NCI-H82 treated with DMSO at 0.1 percent for 48 hours (cell line): ENCODE data around the gene TRIO.
"Not testable (repeated sequence)": the region's sequence is repeated elsewhere in the genome, so short reads cannot be mapped to it uniquely, and the experiment has no call there.

Experiments used
- DNase-seq: peaks from one replicate; lab custom pipeline; 2025; ENCODE audit not compliant: unreplicated experiment; lab: John Stamatoyannopoulos, UW

Gene TRIO

GRCh38 chr5:14523243-14524034, 380.3 kb downstream of the TRIO start:
- DNase-seq = no peak

GRCh38 chr5:14525397-14525796, 382.3 kb downstream of the TRIO start:
- DNase-seq = no peak

- no peak for DNase-seq
Observed at GRCh38 chr5:14526493-14526892, 383.4 kb downstream of the TRIO start.

- no peak for DNase-seq
Observed at GRCh38 chr5:14528115-14528514, 385.0 kb downstream of the TRIO start.

- DNase-seq = no peak
Observed at GRCh38 chr5:14528926-14529325, 385.8 kb downstream of the TRIO start.

- DNase-seq = no peak
Observed at GRCh38 chr5:14531668-14532067, 388.5 kb downstream of the TRIO start.

GRCh38 chr5:14532180-14532579, 389.0 kb downstream of the TRIO start:
- no peak for DNase-seq

GRCh38 chr5:14534773-14535172, 391.6 kb downstream of the TRIO start:
- no peak for DNase-seq

GRCh38 chr5:14545308-14545707, 402.2 kb downstream of the TRIO start:
- no peak for DNase-seq

- DNase-seq = no peak
Observed at GRCh38 chr5:14545862-14546261, 402.7 kb downstream of the TRIO start.

- no peak for DNase-seq
Observed at GRCh38 chr5:14547666-14548065, 404.5 kb downstream of the TRIO start.

- DNase-seq = no peak
Observed at GRCh38 chr5:14551211-14551610, 408.1 kb downstream of the TRIO start.

GRCh38 chr5:14552017-14552416, 408.9 kb downstream of the TRIO start:
- no peak for DNase-seq

GRCh38 chr5:14554288-14554687, 411.1 kb downstream of the TRIO start:
- not testable (repeated sequence) for DNase-seq

- DNase-seq = no peak
Observed at GRCh38 chr5:14556015-14556414, 412.9 kb downstream of the TRIO start.

- DNase-seq = peak; percentile 44
Observed at GRCh38 chr5:14557203-14557770, 414.1 kb downstream of the TRIO start.

- DNase-seq = no peak
Observed at GRCh38 chr5:14557791-14558415, 414.8 kb downstream of the TRIO start.
